Body of pancreas (tissue), 4 donors: Measurements from ENCODE around the gene STAC. TPM values are rescaled to one million over a fixed set of nuclear protein-coding genes. Genes with fewer than 3 reads are reported as not detected.
"Not testable (repeated sequence)": the region's sequence is repeated elsewhere in the genome, so short reads cannot be mapped to it uniquely, and the experiment has no call there.

ENCODE experiments used
- ATAC-seq: fragments of 150-250 bp; one replicate; pipeline ENCODE4 v1.9.1; 2016
- DNase-seq, 4 donors: peaks; one replicate each; pipeline ENCODE4 v3.0.0-alpha.2; 2019
- H3K27ac ChIP-seq, 4 donors: fragments of 200-600 bp; sonication (generic); 1 replicate in 3 of 4; 2 replicates in 1 of 4; pipeline versions ENCODE4 v1.5.1 to v1.6.1; 2016 to 2019; ENCODE audit warnings: mild to moderate bottlenecking in 1 of 4, mixed read lengths in 1 of 4, moderate library complexity in 1 of 4
- H3K27me3 ChIP-seq, 2 donors: fragments of 200-600 bp; sonication (generic); one replicate each; pipeline ENCODE4 v1.6.0; 2016; ENCODE audit warnings: mild to moderate bottlenecking in 1 of 2
- H3K36me3 ChIP-seq, 2 donors: fragments of 200-600 bp; sonication (generic); replicated peaks in 1 of 2; 2 replicates each; pipeline ENCODE4 v1.5.1; 2016; ENCODE audit warnings: low read depth in 2 of 2; ENCODE audit not compliant: insufficient read depth in 1 of 2
- H3K4me1 ChIP-seq: fragments of 200-600 bp; sonication (generic); one replicate; pipeline ENCODE4 v1.6.0; 2016
- H3K4me3 ChIP-seq, 2 donors: fragments of 200-600 bp; sonication (generic); 1 replicate in 1 of 2; 2 replicates in 1 of 2; pipeline ENCODE4 v1.5.1; 2016 to 2019
- H3K9me3 ChIP-seq, 3 donors: fragments of 200-600 bp; sonication (generic); 1 replicate in 2 of 3; 2 replicates in 1 of 3; pipeline ENCODE4 v1.5.1; 2016
- CTCF ChIP-seq, 7 experiments: fragments of 450-650 bp in 4 of 7; fragments of 200-600 bp in 3 of 7; sonication (generic) in 3 of 7; IDR thresholded peaks; one replicate each; pipeline ENCODE4 v1.5.1; 2016 to 2019; ENCODE audit warnings: antibody characterized with exemption in 7 of 7
- POLR2A ChIP-seq, 3 donors: fragments of 450-650 bp; IDR thresholded peaks; one replicate each; pipeline ENCODE4 v1.6.1; 2016; ENCODE audit warnings: antibody characterized with exemption in 3 of 3, mild to moderate bottlenecking in 2 of 3
- WGBS, 2 donors: methylation state at CpG; one replicate each; pipeline ENCODE4 v1.1.5; 2017; 5-methylcytosine and 5-hydroxymethylcytosine counted together
- intact Hi-C: fragments of 100-400 bp; cut with DNase I; formaldehyde crosslinking; loops from one replicate; pipeline ENCODE4 v1.15.1; 2023
- total RNA-seq, 2 donors: library from RNA; depleted of rRNA; stranded (reverse); fragments of >200 nt; gene quantifications; one replicate each; pipeline ENCODE4 v1.1.0, GENCODE V29; 2016

The STAC gene
- total RNA-seq, 2 donors from 2014 or later: 1.3 TPM; not detected in 1

GRCh38 chr3:36459177-36459576 lies 78.9 kb downstream of the STAC start:
- intact Hi-C loops: no loop called here

GRCh38 chr3:36461597-36461996 lies 81.3 kb downstream of the STAC start:
- TF ChIP-seq POLR2A (IDR thresholded peaks at IDR 0.05) (no peak), CTCF (IDR thresholded peaks at IDR 0.05) (no peak)
- Histone ChIP-seq H3K4me3 (no peak overlapping the region), H3K4me1 (no peaks in the 10 kb centered on the region), H3K9me3 (no peaks in the 10 kb centered on the region), H3K27ac (no peak overlapping the region), H3K27me3 (no peaks in the 10 kb centered on the region), H3K36me3 (no peaks in the 10 kb centered on the region)
- no peak for DNase-seq
- intact Hi-C loops: no loop called here
- no peak for ATAC-seq
- WGBS, 2 donors: 19 to 65% methylated on average over 1 of the region's 1 CpG

More at GRCh38 chr3:36459177-36459576, 78.9 kb downstream of the STAC start:
- Histone ChIP-seq H3K4me3 (no peak overlapping the region), H3K9me3 (no peaks in the 10 kb centered on the region), H3K36me3 (no peaks in the 10 kb centered on the region), H3K27ac (no peak overlapping the region), H3K27me3 (no peaks in the 10 kb centered on the region), H3K4me1 (no peaks in the 10 kb centered on the region)
- TF ChIP-seq CTCF (IDR thresholded peaks at IDR 0.05): no peak
- no peak for TF ChIP-seq POLR2A (IDR thresholded peaks at IDR 0.05)
- ATAC-seq (no peak), DNase-seq (no peak)

GRCh38 chr3:36472045-36472444 lies 91.7 kb downstream of the STAC start:
- H3K4me3 ChIP-seq, intact Hi-C loops, ATAC-seq, H3K27ac ChIP-seq, H3K27me3 ChIP-seq, H3K9me3 ChIP-seq, H3K4me1 ChIP-seq, DNase-seq, H3K36me3 ChIP-seq: not testable (repeated sequence)
- WGBS, 2 donors: 65 to 66% methylated on average over 3 to 6 of the region's 6 CpGs

GRCh38 chr3:36475558-36475957 lies 95.3 kb downstream of the STAC start:
- Histone ChIP-seq H3K4me1 (no peaks in the 10 kb centered on the region), H3K27me3 (no peaks in the 10 kb centered on the region), H3K9me3 (no peaks in the 10 kb centered on the region), H3K4me3 (no peak overlapping the region), H3K27ac (no peak overlapping the region), H3K36me3 (no peaks in the 10 kb centered on the region)
- ATAC-seq (no peak), DNase-seq (no peak)
- WGBS, 2 donors: 62 to 68% methylated on average over 2 of the region's 2 CpGs
- intact Hi-C loops: no loop called here
- no peak for TF ChIP-seq POLR2A (IDR thresholded peaks at IDR 0.05)
- TF ChIP-seq CTCF (IDR thresholded peaks at IDR 0.05): no peak

- Histone ChIP-seq H3K27me3 (no peaks in the 10 kb centered on the region), H3K4me3 (no peak overlapping the region), H3K27ac (no peak overlapping the region), H3K36me3 (no peaks in the 10 kb centered on the region), H3K4me1 (no peaks in the 10 kb centered on the region), H3K9me3 (no peaks in the 10 kb centered on the region)
- DNase-seq (no peak), ATAC-seq (no peak)
- TF ChIP-seq CTCF (IDR thresholded peaks at IDR 0.05): no peak
- no peak for TF ChIP-seq POLR2A (IDR thresholded peaks at IDR 0.05)
- intact Hi-C loops: no loop called here
- 44 to 55% methylated on average over 6 of the region's 6 CpGs for WGBS, 2 donors
Measured at GRCh38 chr3:36476286-36476942, 96.1 kb downstream of the STAC start.
